ENCODE results near the gene GGT1. TPM values are rescaled to one million over a fixed set of nuclear protein-coding genes. Genes with fewer than 3 reads are reported as not detected.
"Not testable (repeated sequence)": the region's sequence is repeated elsewhere in the genome, so short reads cannot be mapped to it uniquely, and the experiment has no call there.

GGT1 gene
- total RNA-seq = 7.3 and 7.6 TPM in 2 replicates

DNA sequence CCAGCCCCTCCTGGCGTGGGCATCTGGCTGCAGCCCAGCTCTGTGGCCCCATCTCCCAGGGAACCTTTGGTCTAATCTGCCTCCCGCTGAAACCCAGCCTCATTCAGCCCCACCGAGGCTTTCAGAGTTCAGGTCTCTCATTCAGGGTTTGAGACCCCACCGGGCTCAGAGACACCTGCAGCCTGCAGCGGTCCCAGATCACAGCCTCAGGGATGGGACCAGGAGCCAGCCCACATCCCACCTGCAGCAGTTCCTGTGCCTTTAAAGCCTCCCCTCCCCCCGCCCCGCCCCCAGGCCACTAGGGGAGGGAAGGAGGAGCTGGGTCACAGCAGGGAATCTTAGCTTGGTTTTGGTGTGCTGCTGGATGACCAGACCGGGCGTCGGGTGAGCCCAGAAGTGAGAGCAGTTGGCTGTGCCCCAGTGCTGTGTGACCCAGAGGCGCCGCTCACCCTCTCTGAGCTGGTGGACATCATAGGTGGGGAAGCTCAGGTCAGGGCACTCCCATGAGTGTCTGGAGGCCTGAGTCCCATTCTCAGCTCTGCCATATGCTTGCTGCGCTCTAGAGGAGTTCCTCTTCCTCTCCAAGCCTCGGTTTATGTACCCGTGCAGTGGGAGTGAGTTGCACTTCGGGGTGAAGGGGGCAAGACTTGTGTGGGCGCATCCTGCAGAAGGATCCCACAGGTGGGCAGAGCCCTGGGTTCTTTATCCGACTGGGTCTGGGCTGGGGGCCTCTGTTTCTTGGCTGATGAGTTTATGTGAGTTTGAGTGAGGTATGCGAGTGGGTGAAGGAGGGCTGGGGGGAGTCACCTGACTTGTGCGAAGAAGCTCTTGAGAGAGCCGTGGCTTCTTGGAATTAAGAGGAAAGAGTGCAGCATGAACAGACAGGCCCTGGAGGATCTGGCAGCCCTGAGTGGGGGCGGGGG, at the start of gene GGT1:
GGT1 (plus strand) TSS at position 347 of the 923 bp plus-strand sequence. CDS start 7,889 bp downstream, outside the sequence.
- intact Hi-C loops (cut with micrococcal nuclease) = not testable (repeated sequence)
- H3K4me3 Mint-ChIP-seq = peak within 1 kb of the TSS; percentile 38

DNA sequence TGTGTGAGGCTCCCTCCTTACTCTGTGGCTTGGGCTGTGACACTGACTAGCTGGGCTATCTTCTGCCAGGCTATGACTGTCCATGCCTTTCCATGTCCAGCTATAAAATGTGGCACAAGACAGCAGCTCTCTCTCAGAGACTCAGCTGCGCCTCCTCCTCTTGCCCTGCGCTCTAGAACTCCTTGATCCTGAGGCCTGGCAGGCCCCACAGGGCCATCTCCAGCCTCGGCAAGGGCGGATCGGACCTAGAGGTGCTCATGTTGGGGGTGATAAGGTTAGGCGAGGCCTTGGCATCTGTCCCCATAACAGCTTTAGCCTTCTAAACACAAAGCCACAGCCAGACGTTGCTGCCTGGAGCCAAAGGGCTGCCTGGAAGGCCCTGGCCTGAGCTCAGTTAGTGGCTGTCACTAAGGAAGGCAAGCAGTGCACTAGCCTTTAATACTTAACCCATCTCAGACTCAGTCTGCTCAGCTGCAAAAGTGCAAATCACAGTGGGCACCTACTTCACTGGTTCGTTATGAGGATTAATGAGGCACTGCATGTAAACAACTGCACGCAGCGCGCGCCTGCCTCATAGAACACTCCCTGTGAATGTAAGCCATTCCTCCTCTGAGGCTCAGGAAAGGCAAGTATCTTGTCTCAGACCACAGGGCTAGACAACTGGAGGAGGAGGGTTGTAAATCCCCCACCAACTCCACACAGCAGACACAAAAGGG, 49.2 kb upstream of the GGT1 start:
- Mint-ChIP-seq H3K36me3 (ENCODE audit: low read depth) (peaks cover 57% of the 10 kb centered on the region), H3K4me1 (peaks cover 89% of the 10 kb centered on the region), H3K4me3 (peak overlapping the region; percentile 99), H3K27me3 (no peaks in the 10 kb centered on the region), H3K9me3 (no peaks in the 10 kb centered on the region), H3K27ac (peak overlapping the region; percentile 98)
- ChIA-PET POLR2A (interaction anchor here (1.0 to 3.8 kb wide), 7 partner anchors 12 to 710 kb away, joined by 3 to 36 read pairs (median 6); partner anchors contain the start of genes ADORA2A and MIF), CTCF (no interaction called here)
- intact Hi-C loops (cut with micrococcal nuclease) = loop anchor here (2.0 kb wide), 1 partner anchor 51 kb away; no protein-coding TSS in a partner anchor
- TF ChIP-seq, protein P1, sequence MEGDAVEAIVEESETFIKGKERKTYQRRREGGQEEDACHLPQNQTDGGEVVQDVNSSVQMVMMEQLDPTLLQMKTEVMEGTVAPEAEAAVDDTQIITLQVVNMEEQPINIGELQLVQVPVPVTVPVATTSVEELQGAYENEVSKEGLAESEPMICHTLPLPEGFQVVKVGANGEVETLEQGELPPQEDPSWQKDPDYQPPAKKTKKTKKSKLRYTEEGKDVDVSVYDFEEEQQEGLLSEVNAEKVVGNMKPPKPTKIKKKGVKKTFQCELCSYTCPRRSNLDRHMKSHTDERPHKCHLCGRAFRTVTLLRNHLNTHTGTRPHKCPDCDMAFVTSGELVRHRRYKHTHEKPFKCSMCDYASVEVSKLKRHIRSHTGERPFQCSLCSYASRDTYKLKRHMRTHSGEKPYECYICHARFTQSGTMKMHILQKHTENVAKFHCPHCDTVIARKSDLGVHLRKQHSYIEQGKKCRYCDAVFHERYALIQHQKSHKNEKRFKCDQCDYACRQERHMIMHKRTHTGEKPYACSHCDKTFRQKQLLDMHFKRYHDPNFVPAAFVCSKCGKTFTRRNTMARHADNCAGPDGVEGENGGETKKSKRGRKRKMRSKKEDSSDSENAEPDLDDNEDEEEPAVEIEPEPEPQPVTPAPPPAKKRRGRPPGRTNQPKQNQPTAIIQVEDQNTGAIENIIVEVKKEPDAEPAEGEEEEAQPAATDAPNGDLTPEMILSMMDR (IDR thresholded peaks at IDR 0.05) = no peak
- ATAC-seq (ENCODE audit: low read depth) = no peak
- no peak for DNase-seq

More for the DNA sequence above, at the start of gene GGT1:
- H3K36me3 Mint-ChIP-seq (ENCODE audit: low read depth); H3K9me3 Mint-ChIP-seq; ATAC-seq (ENCODE audit: low read depth); DNase-seq; H3K27me3 Mint-ChIP-seq; POLR2A ChIA-PET; CTCF ChIA-PET; H3K27ac Mint-ChIP-seq: not testable (repeated sequence)
- H3K4me1 Mint-ChIP-seq = peaks cover 21% of the 10 kb centered on the region

DNA sequence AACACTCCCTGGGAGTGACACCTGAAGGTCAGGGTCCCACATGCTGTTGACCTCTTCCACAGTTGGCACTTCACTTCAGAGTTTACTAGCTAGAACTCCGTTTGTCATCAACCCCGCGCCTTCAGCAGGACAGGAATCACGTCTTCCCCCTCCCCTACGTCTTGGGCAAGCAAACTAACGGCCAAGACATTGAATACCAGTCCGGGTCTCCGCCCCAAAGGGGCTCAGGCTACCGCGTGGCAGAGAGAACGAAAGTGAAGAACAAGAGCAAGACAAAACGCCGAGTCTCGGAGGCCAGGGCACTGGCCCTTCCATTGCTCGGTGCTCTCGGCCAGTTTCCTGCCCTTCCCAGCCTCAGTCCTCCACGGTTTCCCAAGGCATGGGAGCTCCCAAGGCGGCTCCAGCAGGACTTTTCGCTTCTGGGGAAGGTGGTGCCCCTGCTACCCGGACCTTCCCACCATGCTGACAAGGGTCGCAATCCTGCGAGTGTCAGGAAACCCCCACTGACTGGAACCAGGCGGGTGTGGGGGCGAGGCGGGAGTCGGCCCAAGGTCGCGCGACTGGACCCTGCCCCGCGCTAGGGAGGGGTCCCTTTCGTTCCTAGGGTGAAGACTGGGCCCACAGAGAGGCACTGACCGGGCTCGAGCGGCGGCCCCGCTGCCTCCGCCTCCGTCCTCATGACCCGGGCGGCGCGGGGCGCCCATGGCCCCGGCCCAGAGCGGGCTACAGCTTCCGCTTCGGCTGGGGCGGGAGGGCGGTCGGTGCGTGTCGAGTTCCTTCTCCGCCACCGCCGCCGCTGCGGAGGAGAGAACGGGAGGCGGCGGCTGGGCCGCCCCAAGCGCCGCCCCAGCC, 48.5 kb upstream of the GGT1 start, which contains the start of gene GUCD1:
GUCD1 (minus strand) TSS at position 826 of the 852 bp plus-strand sequence; CDS start at position 679, 147 bp downstream.
- ChIA-PET POLR2A (interaction anchor here (0.6 to 3.8 kb wide), 18 partner anchors 13 to 1484 kb away, joined by 3 to 36 read pairs (median 4); partner anchors contain the start of genes ADORA2A, CABIN1, GNAZ and RAB36), CTCF (interaction anchor here (1.6 kb wide), 1 partner anchor 29 kb away, joined by 4 read pairs; no protein-coding TSS in a partner anchor)
- Mint-ChIP-seq H3K9me3 (no peaks in the 10 kb centered on the region), H3K36me3 (ENCODE audit: low read depth) (peaks cover 60% of the 10 kb centered on the region), H3K27me3 (no peaks in the 10 kb centered on the region), H3K4me1 (peaks cover 90% of the 10 kb centered on the region), H3K4me3 (peak within 1 kb of the TSS; percentile 99), H3K27ac (peak within 1 kb of the TSS; percentile 98)
- DNase-seq = no peak
- intact Hi-C loops (cut with micrococcal nuclease) = loop anchor here (1.0 to 5.0 kb wide), 6 partner anchors 52 to 640 kb away; partner anchors contain the start of gene CABIN1
- no peak for ATAC-seq (ENCODE audit: low read depth)
- TF ChIP-seq, protein P1 (IDR thresholded peaks at IDR 0.05) = no peak

DNA sequence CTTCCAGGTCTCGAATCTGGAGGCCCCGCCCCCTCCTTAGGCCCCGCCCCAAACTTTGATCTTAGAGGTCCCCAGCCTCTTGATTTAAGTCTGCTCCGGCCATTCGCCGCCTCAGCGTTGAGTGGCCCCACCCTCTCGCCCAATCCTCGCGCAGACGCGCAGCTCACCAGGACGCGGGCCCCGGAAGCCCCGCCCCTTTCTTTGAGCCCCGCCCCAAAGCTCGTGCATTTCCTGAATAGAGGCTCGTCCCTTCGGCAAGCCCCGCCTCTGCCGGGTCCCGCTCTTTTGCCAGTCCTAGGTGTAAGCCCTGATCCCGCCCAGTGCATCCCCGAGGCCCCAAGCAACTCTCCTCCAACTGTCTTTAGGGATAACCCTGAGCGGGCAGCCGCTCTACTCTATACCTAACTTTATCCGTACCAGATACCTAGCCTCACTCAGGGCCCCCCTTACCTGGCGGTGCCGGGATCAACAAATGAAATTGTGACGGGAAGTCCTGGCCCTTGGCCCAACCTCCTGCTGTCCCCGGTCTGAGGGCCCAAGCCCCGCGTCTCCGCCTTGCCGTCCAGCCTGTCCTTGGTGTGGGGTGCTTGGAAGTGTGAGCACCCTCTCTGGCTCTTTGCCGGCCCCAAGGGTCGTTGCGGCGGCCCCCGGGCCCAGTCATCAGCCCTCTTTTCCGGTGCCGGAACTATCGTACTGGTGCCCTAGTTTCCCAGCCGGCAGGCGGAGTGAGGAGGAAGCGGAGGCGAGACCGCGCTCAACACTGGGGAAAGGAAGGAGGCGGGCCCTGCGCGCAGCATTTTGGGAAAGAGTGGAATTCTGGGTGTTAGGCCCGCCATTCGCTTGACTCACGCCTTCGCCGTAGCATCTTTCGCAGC, 47.6 kb upstream of the GGT1 start, which contains the start of gene SNRPD3:
SNRPD3 (plus strand) TSS at position 835 of the 875 bp plus-strand sequence. CDS start 1,676 bp downstream, outside the sequence.
- CTCF ChIA-PET = interaction anchor here (1.6 kb wide), 1 partner anchor 30 kb away, joined by 4 read pairs; no protein-coding TSS in a partner anchor
- intact Hi-C loops (cut with micrococcal nuclease) = loop anchor here (1.0 to 5.0 kb wide), 7 partner anchors 53 to 641 kb away; partner anchors contain the start of gene CABIN1
- TF ChIP-seq, protein P1 (IDR thresholded peaks at IDR 0.05) = no peak
- no peaks in the 10 kb centered on the region for H3K27me3 Mint-ChIP-seq
- H3K4me3 Mint-ChIP-seq = peak within 1 kb of the TSS; percentile 99
- peaks cover 85% of the 10 kb centered on the region for H3K4me1 Mint-ChIP-seq
- peaks cover 57% of the 10 kb centered on the region for H3K36me3 Mint-ChIP-seq (ENCODE audit: low read depth)
- ATAC-seq (ENCODE audit: low read depth) (peak; percentile 83), DNase-seq (peak; percentile 94)
- peak within 1 kb of the TSS; percentile 96 for H3K27ac Mint-ChIP-seq
- POLR2A ChIA-PET = interaction anchor here (0.6 to 3.8 kb wide), 26 partner anchors 10 to 1928 kb away, joined by 3 to 36 read pairs (median 4); partner anchors contain the start of genes ADORA2A, CABIN1, GNAZ and HPS4
- no peaks in the 10 kb centered on the region for H3K9me3 Mint-ChIP-seq

Measured in activated B cell treated with CpG ODN at 0.5 μM for 24 hours (primary cell).